Measurements from ENCODE around the gene ZNF43. TPM values are rescaled to one million over a fixed set of nuclear protein-coding genes. Genes with fewer than 3 reads are reported as not detected.
"Not testable (repeated sequence)": the region's sequence is repeated elsewhere in the genome, so short reads cannot be mapped to it uniquely, and the experiment has no call there.

ZNF43 gene
- total RNA-seq, 1 experiment from 2014 or later = 51.6 TPM

GRCh38 chr19:21877976-21878375, 42.0 kb upstream of the ZNF43 start:
- Histone ChIP-seq H3K23ac (ENCODE audit: insufficient read length, low read depth, low read length) (no peak overlapping the region), H3K9ac (ENCODE audit: extremely low read depth, insufficient read length, low read length) (no peak overlapping the region), H3K23me2 (ENCODE audit: insufficient read length, low read depth, low read length, poor library complexity, severe bottlenecking) (no peaks in the 10 kb centered on the region), H3K27ac (ENCODE audit: insufficient read length, low read depth, low read length) (no peak overlapping the region), H3T11ph (ENCODE audit: low read length) (no peak overlapping the region), H3K18ac (ENCODE audit: insufficient read length, low read depth, low read length) (no peak overlapping the region), H2BK5ac (ENCODE audit: insufficient read length, low read length) (no peak overlapping the region), H3K4me1 (ENCODE audit: insufficient read depth, low read length) (no peaks in the 10 kb centered on the region), H4K8ac (replicated peaks; ENCODE audit: insufficient read length, low read depth, low read length) (no peak overlapping the region), H2AK5ac (ENCODE audit: insufficient read length, low read length) (no peak overlapping the region), H2BK15ac (ENCODE audit: low read depth, low read length) (no peak overlapping the region), H4K20me1 (ENCODE audit: control insufficient read depth, insufficient read depth, insufficient read length) (no peaks in the 10 kb centered on the region), H3K56ac (ENCODE audit: insufficient read length, low read depth, low read length) (no peak overlapping the region), H3K9me3 (ENCODE audit: control insufficient read depth, low read depth, low read length) (peaks cover 68% of the 10 kb centered on the region), H2BK120ac (ENCODE audit: low read depth, low read length, poor library complexity, severe bottlenecking) (no peak overlapping the region), H4K5ac (ENCODE audit: insufficient read length, low read depth, low read length) (no peak overlapping the region), H3K4me2 (ENCODE audit: insufficient read depth, insufficient read length, low read length) (no peak overlapping the region), H4K91ac (ENCODE audit: insufficient read length, low read depth, low read length) (no peak overlapping the region), H3K79me2 (ENCODE audit: insufficient read depth, low read length) (no peaks in the 10 kb centered on the region), H2BK12ac (ENCODE audit: insufficient read length, low read depth, low read length) (no peak overlapping the region), H2AFZ (ENCODE audit: low read length) (no peak overlapping the region), H3K14ac (ENCODE audit: insufficient read depth, low read length) (no peak overlapping the region), H2BK20ac (ENCODE audit: low read depth, low read length, poor library complexity, severe bottlenecking) (no peak overlapping the region), H3K4ac (ENCODE audit: low read depth, low read length) (no peak overlapping the region), H3K79me1 (ENCODE audit: insufficient read depth, low read depth, low read length, poor library complexity, severe bottlenecking) (no peaks in the 10 kb centered on the region), H3K27me3 (ENCODE audit: insufficient read depth, low read length) (no peaks in the 10 kb centered on the region)
- peaks cover 75 to 80% of the 10 kb centered on the region in 2 experiments for H3K9me3 Mint-ChIP-seq
- DNase-seq = no peak
- no peak for TF ChIP-seq CTCF (conservative IDR thresholded peaks at IDR 0.05)
- no CpG with 5 or more reads among the region's 2 CpGs for WGBS (ENCODE audit: extremely low coverage, insufficient read length, low lambda C conversion rate)
- H3K27ac Mint-ChIP-seq = no peak overlapping the region
- no peaks in the 10 kb centered on the region for H3K4me1 Mint-ChIP-seq
- H3K4me3 Mint-ChIP-seq = no peak overlapping the region
- no peaks in the 10 kb centered on the region; the same call in 1 of the 2 replicates for H3K27me3 Mint-ChIP-seq (ENCODE audit: low read depth)
- H3K36me3 Mint-ChIP-seq (ENCODE audit: insufficient read depth in 1 of 3, low read depth in 3 of 3) = peaks cover 4 to 18% (median 15%) of the 10 kb centered on the region in 3 experiments; a peak in 6 of 7 replicates

GRCh38 chr19:21876608-21877007, 40.6 kb upstream of the ZNF43 start:
- not testable (repeated sequence) for H3T11ph ChIP-seq (ENCODE audit: low read length); H3K4me1 ChIP-seq (ENCODE audit: insufficient read depth, low read length); H2BK15ac ChIP-seq (ENCODE audit: low read depth, low read length); H3K27me3 Mint-ChIP-seq (ENCODE audit: low read depth); H2AK5ac ChIP-seq (ENCODE audit: insufficient read length, low read length); H3K79me1 ChIP-seq (ENCODE audit: insufficient read depth, low read depth, low read length, poor library complexity, severe bottlenecking); H3K23me2 ChIP-seq (ENCODE audit: insufficient read length, low read depth, low read length, poor library complexity, severe bottlenecking); DNase-seq; H3K27me3 ChIP-seq (ENCODE audit: insufficient read depth, low read length); H2BK20ac ChIP-seq (ENCODE audit: low read depth, low read length, poor library complexity, severe bottlenecking); H3K23ac ChIP-seq (ENCODE audit: insufficient read length, low read depth, low read length); H3K4me3 Mint-ChIP-seq; H2BK12ac ChIP-seq (ENCODE audit: insufficient read length, low read depth, low read length); H3K18ac ChIP-seq (ENCODE audit: insufficient read length, low read depth, low read length); H4K8ac ChIP-seq (replicated peaks; ENCODE audit: insufficient read length, low read depth, low read length); H3K4me1 Mint-ChIP-seq; H3K14ac ChIP-seq (ENCODE audit: insufficient read depth, low read length); H3K27ac Mint-ChIP-seq; H2BK120ac ChIP-seq (ENCODE audit: low read depth, low read length, poor library complexity, severe bottlenecking); H3K56ac ChIP-seq (ENCODE audit: insufficient read length, low read depth, low read length); H4K20me1 ChIP-seq (ENCODE audit: control insufficient read depth, insufficient read depth, insufficient read length); H3K27ac ChIP-seq (ENCODE audit: insufficient read length, low read depth, low read length); H2AFZ ChIP-seq (ENCODE audit: low read length); H4K5ac ChIP-seq (ENCODE audit: insufficient read length, low read depth, low read length); H3K4me2 ChIP-seq (ENCODE audit: insufficient read depth, insufficient read length, low read length); H3K9ac ChIP-seq (ENCODE audit: extremely low read depth, insufficient read length, low read length); H4K91ac ChIP-seq (ENCODE audit: insufficient read length, low read depth, low read length); H3K79me2 ChIP-seq (ENCODE audit: insufficient read depth, low read length); H3K4ac ChIP-seq (ENCODE audit: low read depth, low read length); H2BK5ac ChIP-seq (ENCODE audit: insufficient read length, low read length)
- Mint-ChIP-seq H3K9me3 (peaks cover 78 to 81% of the 10 kb centered on the region in 2 experiments), H3K36me3 (ENCODE audit: insufficient read depth in 1 of 3, low read depth in 3 of 3) (peaks cover 4 to 21% (median 14%) of the 10 kb centered on the region in 3 experiments; a peak in 6 of 7 replicates)
- peaks cover 68% of the 10 kb centered on the region for H3K9me3 ChIP-seq (ENCODE audit: control insufficient read depth, low read depth, low read length)
- WGBS (ENCODE audit: extremely low coverage, insufficient read length, low lambda C conversion rate) = no CpG with 5 or more reads among the region's 7 CpGs

Measured in H9 (cell line).